RCC 7860 (cell line): ENCODE measurements around the gene DMXL1.

ENCODE experiments used
- DNase-seq: peaks from one replicate; pipeline ENCODE4 v3.0.0-alpha.2; 2015; ENCODE audit warnings: low spot score
- FAIRE-seq: peaks from 2 replicates; lab custom pipeline; 2012; peaks lifted over from hg19 to GRCh38; lab: Jason Lieb, UNC

The DMXL1 gene

GRCh38 chr5:119070828-119071560 lies at the start of gene DMXL1:
Gene DMXL1, plus strand, starts transcription at chr5:119071087. Its CDS starts 483 bp downstream, at chr5:119071570.
- peak; percentile 98 for DNase-seq
- FAIRE-seq: peak; percentile 88

GRCh38 chr5:119021149-119021732 lies 49.6 kb upstream of the DMXL1 start:
- no peak for DNase-seq
- no peak for FAIRE-seq

GRCh38 chr5:119022017-119022745 lies 48.7 kb upstream of the DMXL1 start:
- DNase-seq (peak; percentile 36), FAIRE-seq (peak; percentile 5)

GRCh38 chr5:119022773-119023172 lies 48.1 kb upstream of the DMXL1 start:
- FAIRE-seq: no peak
- DNase-seq: no peak

GRCh38 chr5:119028575-119028974 lies 42.3 kb upstream of the DMXL1 start:
- DNase-seq (no peak), FAIRE-seq (no peak)

- FAIRE-seq (no peak), DNase-seq (no peak)
Observed at GRCh38 chr5:119031011-119031886, 39.6 kb upstream of the DMXL1 start.

GRCh38 chr5:119031905-119032304 lies 39.0 kb upstream of the DMXL1 start:
- DNase-seq (peak; percentile 75), FAIRE-seq (peak; percentile 80)

- no peak for DNase-seq
- FAIRE-seq: no peak
Observed at GRCh38 chr5:119032656-119033055, 38.2 kb upstream of the DMXL1 start.

GRCh38 chr5:119033135-119033534 lies 37.8 kb upstream of the DMXL1 start:
- FAIRE-seq (no peak), DNase-seq (no peak)

GRCh38 chr5:119036101-119036762 lies 34.7 kb upstream of the DMXL1 start:
- peak; percentile 97 for FAIRE-seq

GRCh38 chr5:119037496-119038215 lies 33.2 kb upstream of the DMXL1 start:
- FAIRE-seq (no peak), DNase-seq (no peak)

More at GRCh38 chr5:119036101-119036762, 34.7 kb upstream of the DMXL1 start:
- DNase-seq: peak; percentile 75

- DNase-seq: no peak
- no peak for FAIRE-seq
Observed at GRCh38 chr5:119048246-119048645, 22.6 kb upstream of the DMXL1 start.

- peak; percentile 58 for DNase-seq
- no peak for FAIRE-seq
Observed at GRCh38 chr5:119049824-119050449, 20.9 kb upstream of the DMXL1 start.

- FAIRE-seq (no peak), DNase-seq (no peak)
Observed at GRCh38 chr5:119054101-119054500, 16.8 kb upstream of the DMXL1 start.

GRCh38 chr5:119055294-119055693 lies 15.6 kb upstream of the DMXL1 start:
- FAIRE-seq (no peak), DNase-seq (no peak)

- no peak for DNase-seq
- FAIRE-seq: no peak
Observed at GRCh38 chr5:119058979-119059529, 11.8 kb upstream of the DMXL1 start.

GRCh38 chr5:119059740-119060255 lies 11.1 kb upstream of the DMXL1 start:
- FAIRE-seq (no peak), DNase-seq (no peak)

- FAIRE-seq: no peak
- no peak for DNase-seq
Observed at GRCh38 chr5:119063579-119064379, 7.1 kb upstream of the DMXL1 start.
